Stimulated activated naive B cell treated with anti-CD40 and anti-IgM and Interleukin-4, amounts not matched to agents 10 μg/mL and 1 μg/mL and 100 μg/mL, for 72 hours (primary cell): ENCODE results near the gene VTA1.
"Not testable (repeated sequence)": the region's sequence is repeated elsewhere in the genome, so short reads cannot be mapped to it uniquely, and the experiment has no call there.

Experiments used
- ATAC-seq, 2 donors: fragments of 150-1000 bp; cut with Tn5 transposase; replicated peaks; 2 replicates each; pipeline ENCODE4 v1.10.0; 2021; ENCODE audit warnings: moderate library complexity in 1 of 2
- DNase-seq: peaks from one replicate; pipeline ENCODE4 v3.0.0; 2021
- H3K27ac Mint-ChIP-seq: one replicate; pipeline ENCODE4 v1.8.0; 2022; ENCODE audit warnings: mild to moderate bottlenecking, mixed read lengths
- H3K27me3 Mint-ChIP-seq, 2 donors: one replicate each; pipeline ENCODE4 v1.8.0; 2022; ENCODE audit warnings: mixed read lengths in 2 of 2
- H3K36me3 Mint-ChIP-seq, 2 donors: one replicate each; pipeline ENCODE4 v1.8.0; 2022; ENCODE audit warnings: mixed read lengths in 2 of 2, mild to moderate bottlenecking in 1 of 2
- H3K4me1 Mint-ChIP-seq, 2 donors: one replicate each; pipeline ENCODE4 v1.8.0; 2022; ENCODE audit warnings: mixed read lengths in 2 of 2, mild to moderate bottlenecking in 1 of 2
- H3K4me3 Mint-ChIP-seq, 2 donors: one replicate each; pipeline ENCODE4 v1.8.0; 2022; ENCODE audit warnings: mild to moderate bottlenecking in 2 of 2, mixed read lengths in 2 of 2, moderate library complexity in 1 of 2
- H3K9me3 Mint-ChIP-seq, 2 donors: one replicate each; pipeline ENCODE4 v1.8.0; 2022; ENCODE audit warnings: mixed read lengths in 2 of 2, mild to moderate bottlenecking in 1 of 2

Gene VTA1, protein sequence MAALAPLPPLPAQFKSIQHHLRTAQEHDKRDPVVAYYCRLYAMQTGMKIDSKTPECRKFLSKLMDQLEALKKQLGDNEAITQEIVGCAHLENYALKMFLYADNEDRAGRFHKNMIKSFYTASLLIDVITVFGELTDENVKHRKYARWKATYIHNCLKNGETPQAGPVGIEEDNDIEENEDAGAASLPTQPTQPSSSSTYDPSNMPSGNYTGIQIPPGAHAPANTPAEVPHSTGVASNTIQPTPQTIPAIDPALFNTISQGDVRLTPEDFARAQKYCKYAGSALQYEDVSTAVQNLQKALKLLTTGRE

DNA sequence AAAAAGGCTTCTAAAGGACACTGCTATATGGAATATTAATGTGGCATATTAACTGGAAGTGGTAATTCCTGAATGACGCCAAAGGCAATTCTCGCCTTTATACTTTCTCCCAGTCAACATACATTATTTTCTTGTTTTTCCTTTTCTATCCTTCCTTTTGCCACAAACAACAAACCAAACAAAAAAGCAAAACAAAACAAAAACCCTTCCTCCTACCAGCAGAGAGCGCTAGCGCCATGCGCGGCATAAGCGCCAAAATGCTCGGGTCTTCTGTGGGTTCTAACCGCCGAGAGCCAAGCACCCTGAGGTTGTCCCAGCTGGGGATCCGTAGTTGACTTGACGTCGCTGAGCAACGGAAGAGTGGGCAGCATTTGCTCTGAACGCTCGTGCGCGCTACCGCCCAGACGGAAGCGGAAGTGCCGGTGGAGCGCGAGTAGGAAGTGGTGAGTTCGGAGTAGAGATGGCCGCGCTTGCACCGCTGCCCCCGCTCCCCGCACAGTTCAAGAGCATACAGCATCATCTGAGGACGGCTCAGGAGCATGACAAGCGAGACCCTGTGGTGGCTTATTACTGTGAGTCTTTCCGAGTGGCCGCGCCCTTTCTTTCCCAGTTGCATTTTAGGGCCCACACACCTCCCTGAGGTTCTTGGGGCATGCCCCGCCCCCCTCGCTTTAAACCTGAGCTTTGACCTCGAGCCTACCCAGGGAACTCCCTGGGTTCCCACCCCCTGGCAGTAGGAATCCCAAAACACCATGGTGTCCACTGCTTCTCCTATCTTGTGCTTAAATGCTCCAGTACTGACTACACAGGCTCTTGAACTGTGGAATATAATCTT lies at the start of gene VTA1, which contains the start of gene NMBR:
VTA1 (plus strand) TSS at position 436 of the 835 bp plus-strand sequence; CDS start at position 461, 25 bp downstream.
NMBR (minus strand) TSS at position 295 of the 835 bp plus-strand sequence. CDS start 58,464 bp downstream, outside the sequence.
- peak within 1 kb of the TSS; percentile 87 for H3K27ac Mint-ChIP-seq
- H3K27me3 Mint-ChIP-seq: no peaks in the 10 kb centered on the region
- ATAC-seq (peak; percentile 99 to 100), DNase-seq (peak; percentile 96)
- H3K4me1 Mint-ChIP-seq: peaks cover 33 to 45% of the 10 kb centered on the region in 2 donors
- no peaks in the 10 kb centered on the region for H3K9me3 Mint-ChIP-seq
- H3K4me3 Mint-ChIP-seq: peak within 1 kb of the TSS; percentile 90 to 92
- H3K36me3 Mint-ChIP-seq: peaks cover 11 to 20% of the 10 kb centered on the region in 2 donors

DNA sequence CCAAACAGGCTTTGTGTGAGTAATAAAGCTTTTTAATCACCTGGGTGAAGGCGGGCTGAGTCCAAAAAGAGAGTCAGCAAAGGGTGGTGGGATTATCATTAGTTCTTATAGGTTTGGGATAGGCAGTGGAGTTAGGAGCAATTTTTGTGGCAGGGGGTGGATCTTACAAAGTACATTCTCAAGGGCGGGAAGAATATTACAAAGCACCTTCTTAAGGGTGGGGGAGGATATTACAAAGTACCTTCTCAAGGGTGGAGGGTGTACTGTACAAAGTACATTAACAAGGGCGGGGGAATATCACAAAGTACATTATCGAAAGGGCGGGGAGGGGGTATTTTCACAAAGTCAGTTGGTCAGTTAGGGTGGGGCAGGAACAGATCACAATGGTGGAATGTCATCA lies 42.2 kb upstream of the VTA1 start:
- H3K27ac Mint-ChIP-seq, DNase-seq, ATAC-seq, H3K4me1 Mint-ChIP-seq, H3K4me3 Mint-ChIP-seq, H3K36me3 Mint-ChIP-seq, H3K9me3 Mint-ChIP-seq: not testable (repeated sequence)
- peaks cover 11 to 14% of the 10 kb centered on the region in 2 donors for H3K27me3 Mint-ChIP-seq

DNA sequence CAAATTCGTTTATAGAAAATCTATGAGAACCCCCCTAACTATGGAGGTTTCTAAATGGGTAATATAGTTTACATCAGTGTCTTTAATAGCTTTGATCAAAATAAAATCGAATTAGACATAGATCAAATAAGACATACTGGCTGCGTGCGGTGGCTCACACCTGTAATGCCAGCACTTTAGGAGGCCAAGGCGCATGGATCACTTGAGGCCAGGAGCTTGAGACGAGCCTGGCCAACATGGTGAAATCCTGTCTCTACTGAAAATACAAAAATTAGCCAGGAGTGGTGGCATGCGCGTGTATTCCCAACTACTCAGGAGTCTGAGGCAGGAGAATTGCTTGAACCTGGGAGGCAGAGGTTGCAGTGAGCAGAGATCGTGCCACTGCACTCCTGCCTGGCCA lies 36.2 kb upstream of the VTA1 start:
- H3K4me1 Mint-ChIP-seq, H3K9me3 Mint-ChIP-seq, H3K27me3 Mint-ChIP-seq, H3K27ac Mint-ChIP-seq, DNase-seq, H3K4me3 Mint-ChIP-seq, ATAC-seq, H3K36me3 Mint-ChIP-seq: not testable (repeated sequence)

DNA sequence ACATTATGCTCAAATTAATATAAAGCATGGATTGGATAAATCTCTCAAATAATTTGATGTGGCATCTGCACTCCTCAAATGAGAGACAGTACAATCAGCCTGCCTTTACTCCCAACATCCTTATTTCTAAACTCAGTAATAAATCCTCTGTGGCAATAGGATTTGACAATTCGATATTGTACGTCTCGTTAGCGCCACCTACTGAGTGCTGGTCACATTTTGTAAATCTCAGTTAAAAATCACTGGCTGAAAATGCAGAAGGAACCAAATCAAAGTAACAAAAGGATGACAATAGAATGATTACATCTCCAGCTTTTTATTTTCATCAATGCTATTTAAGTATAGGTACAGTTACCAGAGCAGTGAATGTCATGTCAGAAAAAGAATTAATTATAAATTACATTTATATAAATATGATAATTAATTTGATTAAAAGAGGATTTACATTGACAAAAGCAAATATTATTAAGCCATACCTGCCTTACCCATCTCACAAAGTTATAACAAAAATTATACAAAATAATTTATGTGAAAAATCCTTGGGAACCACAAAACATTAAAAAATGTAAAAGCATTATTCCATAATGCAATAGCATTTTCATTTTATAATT lies 34.5 kb upstream of the VTA1 start:
- Mint-ChIP-seq H3K9me3 (no peaks in the 10 kb centered on the region), H3K27ac (no peak overlapping the region), H3K36me3 (no peaks in the 10 kb centered on the region), H3K4me3 (no peak overlapping the region), H3K27me3 (peaks cover 6 to 8% of the 10 kb centered on the region in 2 donors), H3K4me1 (no peaks in the 10 kb centered on the region)
- DNase-seq (peak; percentile 26), ATAC-seq (no peak)

DNA sequence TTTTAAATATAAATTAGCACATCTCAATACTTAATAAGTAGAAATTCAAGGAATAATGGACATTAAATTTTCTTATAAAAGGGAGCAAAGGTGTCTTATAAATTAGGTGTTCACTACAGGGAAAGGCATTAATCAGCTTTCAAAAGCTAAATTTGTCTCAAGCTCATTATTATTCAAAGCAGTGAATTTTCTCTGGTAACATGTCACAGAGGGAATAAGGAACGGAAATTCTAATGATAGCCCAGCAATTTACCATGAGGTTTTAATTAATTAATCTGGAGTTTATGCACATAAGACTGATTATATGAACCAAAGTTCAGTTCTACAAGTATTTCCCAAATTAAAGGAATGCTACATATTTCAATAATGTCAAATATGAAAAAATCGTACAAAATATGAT lies 29.7 kb upstream of the VTA1 start:
- H3K4me3 Mint-ChIP-seq: no peak overlapping the region
- H3K4me1 Mint-ChIP-seq: no peaks in the 10 kb centered on the region
- H3K36me3 Mint-ChIP-seq: no peaks in the 10 kb centered on the region
- H3K27ac Mint-ChIP-seq: no peak overlapping the region
- no peaks in the 10 kb centered on the region for H3K9me3 Mint-ChIP-seq
- ATAC-seq (no peak), DNase-seq (no peak)
- H3K27me3 Mint-ChIP-seq: peaks cover 13 to 14% of the 10 kb centered on the region in 2 donors

DNA sequence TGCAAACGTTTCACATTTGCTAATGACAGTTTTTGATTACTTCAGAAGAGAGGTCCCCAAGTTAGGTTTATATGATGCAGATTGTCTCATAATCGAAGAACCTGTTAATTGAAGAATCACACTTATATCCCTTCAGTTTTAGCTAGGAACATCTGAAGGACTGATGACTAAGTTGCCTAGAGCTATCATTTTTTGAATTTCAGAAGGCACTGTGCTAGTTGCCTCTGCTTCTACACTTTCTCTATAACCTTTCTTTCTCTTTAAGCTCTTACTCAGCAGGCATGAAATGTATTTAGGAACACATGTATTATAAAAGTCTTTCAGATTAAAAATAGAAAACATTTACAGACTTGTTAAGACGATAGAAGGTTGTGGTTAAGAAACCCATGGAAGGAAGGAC lies 28.7 kb upstream of the VTA1 start:
- ATAC-seq (no peak), DNase-seq (no peak)
- no peaks in the 10 kb centered on the region for H3K4me1 Mint-ChIP-seq
- H3K9me3 Mint-ChIP-seq: no peaks in the 10 kb centered on the region
- H3K27me3 Mint-ChIP-seq: peaks cover 13 to 14% of the 10 kb centered on the region in 2 donors
- no peak overlapping the region for H3K27ac Mint-ChIP-seq
- H3K4me3 Mint-ChIP-seq: no peak overlapping the region
- H3K36me3 Mint-ChIP-seq: no peaks in the 10 kb centered on the region

DNA sequence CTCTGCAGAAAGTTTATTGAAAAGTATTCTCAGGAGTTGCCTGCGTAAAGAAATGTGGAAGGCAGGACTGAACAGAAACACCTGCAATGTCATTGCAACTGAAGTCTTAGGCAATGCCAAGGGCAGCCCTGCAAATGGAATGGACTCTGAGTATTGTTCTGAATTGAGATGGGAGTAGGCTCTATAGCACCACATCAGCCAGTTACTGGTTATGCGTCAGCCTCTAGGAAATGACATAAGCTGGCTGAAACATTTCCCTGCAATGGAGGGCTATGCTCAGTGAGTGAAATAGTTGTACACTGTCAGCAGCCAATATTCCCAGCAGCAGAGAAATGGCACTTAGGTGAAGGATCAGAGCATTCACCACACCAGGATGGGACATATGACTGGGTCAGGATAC lies 28.1 kb upstream of the VTA1 start:
- Mint-ChIP-seq H3K4me1 (no peaks in the 10 kb centered on the region), H3K4me3 (no peak overlapping the region), H3K27me3 (peaks cover 13 to 14% of the 10 kb centered on the region in 2 donors), H3K36me3 (no peaks in the 10 kb centered on the region), H3K27ac (no peak overlapping the region), H3K9me3 (no peaks in the 10 kb centered on the region)
- DNase-seq (no peak), ATAC-seq (no peak)

DNA sequence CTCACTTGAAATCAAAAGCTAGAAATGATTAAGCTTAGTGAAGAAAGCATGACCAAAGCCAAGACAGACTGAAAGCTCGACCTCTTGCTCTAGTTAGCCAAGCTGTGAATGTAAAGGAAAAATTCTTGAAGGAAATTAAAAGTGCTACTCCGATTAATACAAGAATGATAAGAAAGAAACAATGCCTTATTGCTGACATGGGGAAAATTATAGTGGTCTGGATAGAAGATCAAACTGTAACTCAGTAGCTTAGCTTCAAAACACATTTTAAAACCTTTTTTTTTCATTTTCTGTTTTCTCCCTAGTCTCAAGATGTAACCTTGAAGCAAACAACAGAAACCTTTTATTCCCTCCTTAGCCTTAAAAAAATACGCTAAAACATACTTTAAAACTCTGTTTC lies 25.7 kb upstream of the VTA1 start:
- Mint-ChIP-seq H3K27ac (no peak overlapping the region), H3K9me3 (no peaks in the 10 kb centered on the region), H3K4me3 (no peak overlapping the region), H3K4me1 (no peaks in the 10 kb centered on the region), H3K36me3 (no peaks in the 10 kb centered on the region), H3K27me3 (peaks cover 7 to 10% of the 10 kb centered on the region in 2 donors)
- DNase-seq (no peak), ATAC-seq (no peak)

DNA sequence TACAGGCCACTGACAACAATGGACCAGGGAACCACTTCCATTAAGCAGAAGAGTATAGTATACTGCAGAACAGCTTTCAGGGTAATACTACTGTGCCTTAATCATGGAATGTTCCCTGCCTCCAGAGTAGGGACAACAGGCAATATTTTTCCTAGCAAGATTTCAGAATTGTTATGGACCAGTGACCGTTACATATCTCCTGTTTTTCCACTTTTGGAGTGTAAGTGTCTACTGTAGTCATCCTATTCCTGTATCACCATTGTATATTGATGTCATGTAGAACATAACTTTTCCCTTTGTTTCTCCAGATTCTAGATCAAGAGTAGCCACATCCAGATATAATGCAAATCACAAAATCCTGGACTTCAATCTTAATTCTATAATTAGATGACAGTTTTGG lies 16.2 kb upstream of the VTA1 start:
- H3K27ac Mint-ChIP-seq: no peak overlapping the region
- no peaks in the 10 kb centered on the region for H3K36me3 Mint-ChIP-seq
- peaks cover 9 to 24% of the 10 kb centered on the region in 2 donors for H3K27me3 Mint-ChIP-seq
- no peak overlapping the region for H3K4me3 Mint-ChIP-seq
- H3K9me3 Mint-ChIP-seq: no peaks in the 10 kb centered on the region
- H3K4me1 Mint-ChIP-seq: no peaks in the 10 kb centered on the region
- ATAC-seq (no peak), DNase-seq (no peak)

DNA sequence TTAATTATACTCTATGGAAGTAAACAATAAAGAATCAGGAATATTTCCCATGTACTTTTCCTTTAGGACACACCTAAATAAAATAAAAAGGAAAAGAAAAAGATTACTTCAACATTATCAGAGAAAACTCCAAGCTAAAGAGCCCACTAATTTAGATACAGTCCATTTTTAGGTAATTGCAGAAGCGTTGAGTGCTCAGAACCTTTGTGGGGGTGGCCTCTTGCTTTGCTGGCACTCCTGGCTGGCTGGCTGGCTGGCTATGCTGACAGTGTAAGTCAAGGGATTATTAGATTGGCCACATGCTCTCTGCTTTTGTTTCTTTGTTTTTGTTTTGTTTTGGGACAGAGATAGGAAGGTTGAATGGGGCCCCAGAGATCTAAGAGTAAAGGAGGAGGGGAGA lies 14.4 kb upstream of the VTA1 start, which contains the start of gene GJE1:
GJE1 (plus strand) TSS at position 301 of the 400 bp plus-strand sequence. CDS start 234 bp downstream, outside the sequence.
- Mint-ChIP-seq H3K4me3 (no peak within 1 kb of the TSS), H3K9me3 (no peaks in the 10 kb centered on the region), H3K4me1 (no peaks in the 10 kb centered on the region), H3K36me3 (no peaks in the 10 kb centered on the region), H3K27me3 (peaks cover 9 to 24% of the 10 kb centered on the region in 2 donors), H3K27ac (no peak within 1 kb of the TSS)
- DNase-seq (no peak), ATAC-seq (no peak)

DNA sequence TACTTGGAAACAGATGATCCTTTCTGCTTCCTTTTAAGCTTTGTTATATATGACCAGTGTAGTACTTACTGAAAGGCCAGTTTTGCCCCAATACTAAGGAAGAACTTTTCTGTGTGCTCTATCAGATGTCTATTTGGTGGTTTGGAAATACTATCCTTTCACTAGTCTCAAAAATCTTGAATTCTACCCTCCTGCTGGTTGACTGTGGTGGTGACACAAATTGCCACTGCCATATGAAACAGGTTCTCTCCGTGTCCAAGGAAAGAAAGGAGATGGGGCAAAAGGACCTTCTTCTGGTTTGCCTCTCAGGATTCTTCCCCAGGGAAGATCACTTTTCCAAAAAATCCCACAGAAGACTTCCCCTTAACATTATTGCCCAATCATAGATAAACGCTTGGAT lies 8.2 kb upstream of the VTA1 start:
- DNase-seq (no peak), ATAC-seq (no peak)
- no peak overlapping the region for H3K27ac Mint-ChIP-seq
- no peaks in the 10 kb centered on the region for H3K36me3 Mint-ChIP-seq
- no peak overlapping the region for H3K4me3 Mint-ChIP-seq
- no peaks in the 10 kb centered on the region for H3K4me1 Mint-ChIP-seq
- no peaks in the 10 kb centered on the region for H3K9me3 Mint-ChIP-seq
- peaks cover 5 to 9% of the 10 kb centered on the region in 2 donors for H3K27me3 Mint-ChIP-seq

DNA sequence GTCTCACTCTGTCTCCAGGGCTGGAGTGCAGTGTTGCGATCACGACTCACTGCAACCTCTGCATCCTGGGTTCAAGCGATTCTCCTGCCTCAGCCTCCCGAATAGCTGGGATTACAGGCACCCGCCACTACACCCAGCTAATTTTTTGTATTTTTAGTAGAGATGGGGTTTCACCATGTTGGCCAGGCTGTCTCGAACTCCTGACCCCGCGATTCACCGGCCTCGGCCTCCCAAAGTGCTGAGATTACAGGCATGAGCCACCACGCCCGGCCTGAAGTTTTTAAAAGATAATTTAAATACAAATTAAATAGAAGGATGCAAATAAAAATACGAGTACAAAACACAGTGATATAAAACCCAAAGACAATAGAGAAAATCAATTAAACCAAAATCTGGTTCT lies 5.5 kb upstream of the VTA1 start:
- H3K27ac Mint-ChIP-seq, H3K4me1 Mint-ChIP-seq, H3K9me3 Mint-ChIP-seq: not testable (repeated sequence)

DNA sequence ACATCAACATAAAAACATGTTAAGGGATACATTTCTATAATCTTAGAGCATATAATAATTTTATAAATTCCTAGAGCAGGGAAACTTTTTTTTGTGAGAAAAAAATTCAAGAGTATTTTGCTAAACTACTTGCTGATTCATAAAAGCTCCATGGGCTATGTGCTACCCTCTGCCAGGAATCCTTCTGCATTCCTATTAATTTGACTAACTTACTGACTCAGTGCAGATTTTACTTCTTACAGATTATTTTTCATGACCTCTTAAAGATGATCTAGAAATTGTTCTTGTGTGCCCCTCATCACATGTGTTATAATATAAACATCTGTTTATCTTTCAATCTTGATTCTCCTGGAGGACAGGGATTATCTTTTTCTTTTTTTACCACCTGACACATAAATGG lies 5.7 kb downstream of the VTA1 start:
- Mint-ChIP-seq H3K27ac (no peak overlapping the region), H3K27me3 (no peaks in the 10 kb centered on the region), H3K4me3 (no peak overlapping the region), H3K36me3 (peaks cover 20 to 28% of the 10 kb centered on the region in 2 donors), H3K9me3 (no peaks in the 10 kb centered on the region), H3K4me1 (peaks cover 34 to 53% of the 10 kb centered on the region in 2 donors)
- no peak for ATAC-seq
- DNase-seq: no peak

More for the DNA sequence above, 5.5 kb upstream of the VTA1 start:
- DNase-seq, H3K36me3 Mint-ChIP-seq, ATAC-seq, H3K27me3 Mint-ChIP-seq, H3K4me3 Mint-ChIP-seq: not testable (repeated sequence)

DNA sequence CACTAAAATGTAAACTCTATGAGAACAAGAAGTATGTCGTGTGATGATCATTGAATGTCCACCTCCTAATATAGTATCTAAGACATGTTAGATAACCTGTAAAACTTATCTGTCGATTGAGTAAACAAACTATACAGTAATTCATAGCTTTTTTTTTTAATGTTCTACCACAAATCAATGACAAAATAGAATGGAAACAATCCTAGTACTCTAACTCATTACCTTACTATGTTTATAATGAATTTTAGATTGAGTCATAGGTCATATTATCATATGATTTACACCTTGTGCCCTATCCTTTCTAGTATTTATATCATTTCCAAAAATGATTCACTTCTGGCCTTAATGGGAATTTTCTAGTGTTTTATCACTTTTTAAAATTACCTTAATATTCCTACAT lies 6.1 kb downstream of the VTA1 start:
- DNase-seq: no peak
- Mint-ChIP-seq H3K27ac (no peak overlapping the region), H3K9me3 (no peaks in the 10 kb centered on the region), H3K27me3 (no peaks in the 10 kb centered on the region), H3K36me3 (peaks cover 20 to 28% of the 10 kb centered on the region in 2 donors), H3K4me1 (peaks cover 33 to 50% of the 10 kb centered on the region in 2 donors), H3K4me3 (no peak overlapping the region)
- ATAC-seq: no peak
